RPMI8226 (cell line): ENCODE results near the gene ATF7.
"Not testable (repeated sequence)": the region's sequence is repeated elsewhere in the genome, so short reads cannot be mapped to it uniquely, and the experiment has no call there.

Experiments used
- DNase-seq: peaks from one replicate; pipeline ENCODE4 v3.0.0-alpha.2; 2015

Gene ATF7

GRCh38 chr12:53499266-53500141 is 126.7 kb downstream of the ATF7 start, which contains the start of gene MAP3K12:
Gene MAP3K12 (minus strand): TSS chr12:53499458. CDS start chr12:53487391, 12,067 bp downstream.
- DNase-seq: peak; percentile 69

DNA sequence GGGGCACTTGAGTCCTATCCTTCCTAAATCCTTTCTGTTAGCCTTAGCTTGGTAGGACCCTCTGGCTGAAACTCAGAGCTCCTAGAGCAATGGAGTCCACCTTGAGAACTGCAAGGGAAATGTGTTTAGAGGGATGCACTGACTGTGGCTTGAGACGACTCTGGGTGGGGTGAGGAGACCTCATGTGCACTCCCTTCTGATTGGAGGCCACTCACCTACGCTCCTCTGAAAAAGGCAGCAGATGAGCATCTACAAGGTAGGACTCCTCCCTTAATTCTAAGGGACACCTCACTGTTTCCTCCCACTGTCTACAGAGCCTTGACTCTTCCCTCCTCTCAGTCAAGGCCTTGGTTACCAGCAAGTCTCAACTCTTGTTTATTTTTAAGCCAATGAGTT is 127.9 kb downstream of the ATF7 start:
- DNase-seq: no peak

- no peak for DNase-seq
Measured at GRCh38 chr12:53497461-53497860, 128.7 kb downstream of the ATF7 start.

DNA sequence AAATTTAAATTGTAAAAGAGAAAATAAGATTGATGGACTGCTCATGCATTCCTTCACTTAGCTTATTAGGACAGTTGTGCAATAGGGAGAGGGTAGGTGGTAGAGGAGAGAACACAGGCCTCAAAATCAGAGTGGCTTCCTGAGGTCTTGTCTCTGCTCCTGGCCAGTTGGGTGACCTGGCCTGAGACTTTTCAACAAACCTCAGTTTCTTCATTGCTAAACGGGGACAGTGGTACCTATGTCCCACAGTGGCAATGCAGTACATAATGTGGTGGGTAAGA is 129.5 kb downstream of the ATF7 start:
- no peak for DNase-seq

DNA sequence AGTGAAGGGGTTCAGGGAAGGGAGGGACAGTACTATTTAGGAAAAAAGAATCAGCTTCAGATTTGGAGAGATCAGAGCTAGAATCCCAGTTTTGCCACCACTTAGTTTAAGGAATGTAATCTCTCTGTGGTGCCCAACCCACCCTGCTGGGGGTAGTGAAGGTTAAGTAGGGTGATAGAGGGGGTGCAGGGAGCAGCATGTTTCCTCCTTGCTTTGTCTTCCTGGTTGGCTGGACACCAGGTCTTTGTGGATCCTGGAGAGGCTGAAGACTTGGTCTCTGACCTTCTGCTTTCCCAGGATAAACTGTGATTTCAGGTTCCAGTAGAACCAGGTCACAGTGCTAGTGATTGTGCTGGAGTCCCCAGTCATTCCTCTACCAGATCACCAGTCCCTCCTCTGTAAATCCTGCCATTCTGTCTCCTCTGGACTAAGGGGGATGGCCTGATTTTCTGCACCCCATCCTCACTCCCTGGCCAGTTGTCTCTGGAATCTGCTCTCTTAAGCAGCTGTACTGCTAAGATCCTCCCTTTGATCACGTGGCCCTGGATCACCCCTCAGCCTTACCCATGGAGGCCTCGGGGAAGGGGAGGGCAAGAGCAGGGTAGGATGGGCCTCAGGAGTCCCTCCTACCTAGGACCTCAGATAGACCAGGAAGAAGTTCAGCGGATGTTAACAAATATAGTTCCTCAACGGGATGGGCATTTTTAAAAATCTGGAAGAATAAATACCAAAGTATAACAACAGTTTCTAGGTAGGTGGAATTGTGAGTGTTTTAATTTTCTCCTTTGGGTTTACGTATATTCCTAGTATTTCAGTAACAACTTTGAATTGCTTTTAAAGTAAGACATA is 130.1 kb downstream of the ATF7 start:
- no peak for DNase-seq

GRCh38 chr12:53493610-53494391 is 132.4 kb downstream of the ATF7 start:
- DNase-seq: peak; percentile 14

DNA sequence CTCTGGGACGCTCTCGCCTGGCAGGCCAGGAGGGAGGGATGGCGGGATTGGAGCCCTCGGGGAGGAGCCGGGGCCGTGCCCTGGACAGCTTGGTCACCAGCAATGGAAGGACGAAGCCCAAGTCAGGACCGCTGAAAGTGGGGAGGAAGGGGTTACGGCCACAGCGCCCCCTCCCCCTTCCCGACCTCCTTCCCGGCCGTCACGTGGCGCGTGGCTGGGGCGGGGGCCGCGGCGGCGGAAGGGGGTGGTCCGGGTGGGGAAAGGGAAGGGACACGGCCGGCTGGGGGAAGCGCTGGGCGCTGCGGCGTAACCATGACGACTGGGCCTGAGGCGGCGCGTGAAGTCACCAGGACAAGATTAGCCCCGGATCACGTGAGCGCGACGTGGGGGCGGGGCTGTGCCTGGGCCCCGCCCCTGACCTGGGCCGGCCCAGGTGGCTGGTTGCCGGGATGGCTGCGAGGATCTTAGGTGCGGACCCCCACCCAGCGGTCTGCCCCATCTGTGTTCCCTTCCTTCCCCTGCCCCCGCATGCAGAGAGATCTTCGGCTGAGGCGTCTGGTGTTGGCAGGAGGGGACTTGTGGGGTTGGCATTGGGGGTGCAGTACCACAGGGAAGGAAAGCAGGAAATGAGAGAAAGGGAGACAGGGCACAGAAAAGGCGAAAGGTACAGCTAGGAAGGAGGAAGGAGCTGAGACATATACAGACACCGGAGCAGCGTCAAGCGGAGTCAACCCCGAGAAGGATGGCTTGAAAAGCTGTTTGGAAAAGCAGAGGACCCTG is 133.2 kb downstream of the ATF7 start:
- DNase-seq: peak; percentile 94

- no peak for DNase-seq
Measured at GRCh38 chr12:53492188-53492587, 134.0 kb downstream of the ATF7 start.

DNA sequence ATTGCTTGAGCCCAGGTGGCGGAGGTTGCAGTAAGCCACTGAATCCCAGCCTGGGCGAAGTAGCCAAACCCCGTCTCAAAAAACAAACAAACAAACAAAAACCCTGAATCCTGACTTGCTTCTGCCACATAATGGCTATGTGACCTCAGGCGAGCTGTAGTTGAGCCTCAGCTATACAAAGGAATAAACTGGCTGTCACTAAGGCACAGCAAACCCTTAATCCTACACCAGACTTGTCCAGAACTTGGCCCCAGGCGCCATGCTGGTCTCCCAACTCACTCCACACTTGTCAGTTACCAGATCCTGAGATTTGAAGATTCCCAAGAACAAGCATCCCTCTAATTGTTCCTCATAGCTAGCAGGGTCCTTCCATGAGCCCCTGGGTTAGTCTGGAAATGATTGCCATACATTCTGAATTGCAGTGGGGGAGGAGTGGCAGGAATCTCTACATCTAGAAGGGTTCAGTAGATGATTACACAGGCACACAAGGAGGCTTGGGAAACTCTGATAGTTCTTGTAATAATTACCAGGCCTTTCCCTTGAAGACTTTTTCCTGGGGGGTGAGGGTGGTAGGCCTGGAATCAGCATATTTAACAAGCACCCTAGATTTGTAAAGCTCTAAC is 136.8 kb downstream of the ATF7 start:
- no peak for DNase-seq

- DNase-seq: no peak
Measured at GRCh38 chr12:53486736-53487487, 139.3 kb downstream of the ATF7 start.

GRCh38 chr12:53485955-53486735 is 140.0 kb downstream of the ATF7 start:
- DNase-seq: no peak

DNA sequence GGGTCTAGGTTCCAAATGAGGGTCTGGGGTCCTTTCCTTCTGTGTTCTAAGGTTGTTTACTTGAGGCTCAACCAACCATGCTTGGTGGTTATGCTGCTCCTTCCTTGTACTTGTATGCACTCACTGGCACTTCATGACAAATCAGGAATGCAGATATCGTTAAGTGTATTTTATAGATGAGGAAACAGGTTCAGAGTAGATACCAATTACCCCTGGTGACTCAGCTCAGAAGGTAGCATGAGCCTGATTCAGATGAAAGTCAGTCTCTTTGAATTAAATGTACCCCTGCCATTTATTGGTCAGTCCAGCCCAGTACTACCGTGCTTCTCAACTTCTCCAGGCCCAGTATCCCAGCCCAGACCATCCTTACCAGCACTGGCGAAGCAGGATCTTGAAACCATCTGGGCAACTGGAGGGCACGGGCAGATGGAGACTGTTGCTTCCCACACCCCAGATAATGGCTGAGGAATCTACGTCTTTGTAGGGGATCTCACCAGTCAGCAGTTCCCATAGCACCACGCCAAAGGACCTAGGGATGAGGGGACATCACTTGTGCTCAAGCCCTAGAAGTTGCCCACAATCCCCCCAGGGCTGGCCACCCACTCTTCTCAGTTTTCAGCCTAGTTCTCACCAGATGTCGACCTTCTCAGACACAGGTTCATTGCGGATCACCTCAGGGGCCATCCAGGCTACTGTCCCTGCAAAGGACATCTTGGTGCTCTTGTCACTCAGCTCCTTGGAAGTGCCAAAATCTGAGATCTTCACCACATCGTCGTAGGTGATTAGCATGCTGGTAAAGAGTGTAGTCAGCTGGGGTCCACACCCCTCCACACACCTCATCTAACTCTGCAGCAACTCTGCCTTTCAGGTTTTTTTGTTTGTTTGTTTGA is 141.3 kb downstream of the ATF7 start:
- no peak for DNase-seq

GRCh38 chr12:53483979-53484377 is 142.2 kb downstream of the ATF7 start:
- no peak for DNase-seq

DNA sequence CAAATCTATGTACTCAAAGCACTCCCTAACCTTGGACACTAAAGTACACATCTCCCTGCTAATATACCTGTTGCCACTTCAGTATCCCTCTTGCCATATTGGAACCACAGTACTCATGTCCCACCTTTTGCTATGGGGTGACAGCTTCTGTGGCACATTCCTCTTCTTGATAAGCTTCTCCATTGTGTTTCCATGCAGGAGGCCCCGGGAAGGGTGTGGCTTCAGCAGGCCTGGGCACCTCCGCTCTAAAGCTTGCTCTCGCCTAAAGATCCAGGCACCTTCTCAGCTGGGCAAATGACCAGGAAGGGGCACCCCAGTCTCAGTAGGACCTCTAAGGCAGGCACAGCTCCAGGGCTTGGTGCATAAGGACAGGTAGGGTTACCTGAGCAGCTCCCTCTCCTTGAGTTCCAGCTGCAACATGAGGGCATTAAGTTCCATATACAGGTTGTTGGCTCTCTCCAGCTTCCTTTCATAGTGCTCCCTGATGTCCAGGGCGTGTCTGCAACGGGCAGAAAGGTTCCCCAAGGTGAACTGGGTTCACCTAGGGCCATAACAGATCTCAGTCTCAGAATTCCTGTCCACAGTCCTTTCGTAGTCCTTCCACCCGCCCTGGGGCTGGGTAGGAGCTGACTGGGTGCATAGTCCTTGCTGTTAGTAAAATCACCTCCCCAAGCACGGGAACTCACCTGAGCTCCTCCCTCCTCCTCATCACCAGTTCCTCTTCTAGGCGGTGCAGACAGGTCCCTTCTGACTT is 142.8 kb downstream of the ATF7 start:
- DNase-seq: peak; percentile 41

GRCh38 chr12:53482626-53483168 is 143.5 kb downstream of the ATF7 start:
- no peak for DNase-seq

DNA sequence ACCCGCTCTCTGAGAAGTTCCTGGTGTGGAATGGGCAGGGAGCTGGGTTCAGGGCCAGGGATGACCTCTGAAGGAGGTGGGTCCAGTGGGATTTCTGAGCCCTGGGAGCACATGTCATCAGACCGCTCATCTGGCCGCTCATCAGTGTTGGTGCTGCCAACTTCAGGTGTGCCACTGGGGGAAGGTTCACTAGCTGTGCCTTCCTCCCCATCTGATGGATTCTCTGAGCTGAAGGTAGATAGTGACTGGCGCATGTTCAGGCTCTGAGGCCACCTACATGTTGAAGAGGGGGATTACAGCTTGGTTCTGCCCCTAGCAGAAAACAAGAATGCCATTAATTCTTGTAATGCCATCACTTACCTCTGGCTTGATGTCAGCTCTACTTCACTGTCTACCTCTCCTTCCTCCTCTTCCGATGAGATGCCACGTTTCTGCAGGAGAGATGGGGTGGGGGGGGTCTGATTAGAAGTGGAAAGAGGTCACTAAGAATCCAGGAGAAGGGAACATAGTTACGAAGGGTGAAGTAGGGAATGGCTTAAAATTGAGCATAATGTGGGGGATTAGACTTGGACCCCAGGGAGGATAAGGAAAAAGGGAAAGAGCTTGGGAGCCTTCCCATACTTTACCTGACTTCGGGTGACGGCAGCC is 144.1 kb downstream of the ATF7 start:
- peak; percentile 64 for DNase-seq

GRCh38 chr12:53481458-53481857 is 144.7 kb downstream of the ATF7 start:
- not testable (repeated sequence) for DNase-seq
